Endothelial cell of umbilical vein (primary cell): ENCODE measurements around the gene KAT8. TPM values are rescaled to one million over a fixed set of nuclear protein-coding genes. Genes with fewer than 3 reads are reported as not detected.
A peak's percentile ranks its signal among the peaks of the same experiment; 100 is the strongest.

Experiments
- BruUV-seq: library from RNA; stranded (reverse); fragments of 400-500 nt; replicated peaks from 2 replicates; lab custom pipeline; 2021; lab: Mats Ljungman, UMichigan
- CTCF ChIA-PET: fragments of 300-600, 350-600 bp; sonication (Branson Sonifier 250); formaldehyde crosslinking; loops from one replicate; lab custom pipeline; 2021; ENCODE audit warnings: antibody characterized with exemption, inconsistent platforms; lab: Charles Lee
- POLR2A ChIA-PET: fragments of 300-600, 350-600 bp; sonication (Branson Sonifier 250); formaldehyde crosslinking; loops from one replicate; lab custom pipeline; 2021; ENCODE audit warnings: antibody characterized with exemption, inconsistent platforms; lab: Charles Lee
- DNase-seq: peaks from one replicate; pipeline ENCODE4 v3.0.0-alpha.2; 2011; ENCODE audit warnings: low read depth, low spot score
- FAIRE-seq: peaks from 2 replicates; lab custom pipeline; 2011; peaks lifted over from hg19 to GRCh38; lab: Jason Lieb, UNC
- H2AFZ ChIP-seq: 2 replicates; pipeline ENCODE4 v1.6.0; 2012; ENCODE audit warnings: low read depth, low read length, control low read depth, inconsistent platforms
- H3K27ac ChIP-seq: 2 replicates; pipeline ENCODE4 v1.5.1; 2011; ENCODE audit warnings: low read depth, mild to moderate bottlenecking, control low read depth, low read length, moderate library complexity; ENCODE audit not compliant: insufficient read depth
- H3K27me3 ChIP-seq, 2 experiments: 2 replicates each; pipeline versions ENCODE4 v1.6.0 to v1.6.1; 2011; ENCODE audit warnings: low read length in 2 of 2, mixed read lengths in 1 of 2; ENCODE audit not compliant: control insufficient read depth in 2 of 2, insufficient read depth in 2 of 2
- H3K36me3 ChIP-seq, 2 experiments: 2 replicates in 1 of 2; 3 replicates in 1 of 2; pipeline ENCODE4 v1.5.1; 2011; ENCODE audit warnings: low read length in 2 of 2, mild to moderate bottlenecking in 1 of 2, moderate library complexity in 1 of 2; ENCODE audit not compliant: control insufficient read depth in 2 of 2, insufficient read depth in 2 of 2; ENCODE audit errors: extremely low read depth in 1 of 2
- H3K4me1 ChIP-seq: 3 replicates; pipeline ENCODE4 v1.5.1; 2011; ENCODE audit warnings: mild to moderate bottlenecking, low read length; ENCODE audit not compliant: control insufficient read depth, insufficient read depth; ENCODE audit errors: extremely low read depth
- H3K4me2 ChIP-seq: 2 replicates; pipeline ENCODE4 v1.6.1; 2011; ENCODE audit warnings: low read length, control low read depth, mixed read lengths; ENCODE audit not compliant: insufficient read depth
- H3K4me3 ChIP-seq, 3 experiments: fragments of 200-600 bp in 1 of 3; sonication (generic), shearing (Covaris generic) in 1 of 3; replicated peaks in 1 of 3; 2 replicates each; pipeline ENCODE4 v1.5.1; 2011 to 2016; ENCODE audit warnings: control low read depth in 3 of 3, low read length in 3 of 3, mild to moderate bottlenecking in 2 of 3, inconsistent platforms in 1 of 3, low read depth in 1 of 3, moderate library complexity in 1 of 3; ENCODE audit not compliant: insufficient read depth in 1 of 3
- H3K79me2 ChIP-seq: 2 replicates; pipeline ENCODE4 v1.6.0; 2012; ENCODE audit warnings: low read length, inconsistent platforms; ENCODE audit not compliant: control insufficient read depth, insufficient read depth
- H3K9ac ChIP-seq: replicated peaks from 2 replicates; pipeline ENCODE3; 2011; ENCODE audit warnings: low read length, control low read depth; ENCODE audit not compliant: insufficient read depth; ENCODE audit errors: extremely low read depth
- H3K9me1 ChIP-seq: replicated peaks from 3 replicates; pipeline ENCODE4 v1.6.0; 2011; ENCODE audit warnings: mild to moderate bottlenecking, low read length; ENCODE audit not compliant: control insufficient read depth, insufficient read depth; ENCODE audit errors: extremely low read depth
- H3K9me3 ChIP-seq: replicated peaks from 2 replicates; pipeline ENCODE4 v1.5.1; 2012; ENCODE audit warnings: low read length, inconsistent platforms; ENCODE audit not compliant: control insufficient read depth, insufficient read depth
- H4K20me1 ChIP-seq: replicated peaks from 2 replicates; pipeline ENCODE3; 2011; ENCODE audit warnings: mild to moderate bottlenecking, low read length; ENCODE audit not compliant: control insufficient read depth, insufficient read depth; ENCODE audit errors: extremely low read depth
- EZH2 ChIP-seq: IDR thresholded peaks from 2 replicates; pipeline ENCODE4 v1.6.1; 2012; ENCODE audit warnings: borderline replicate concordance, low read depth, mild to moderate bottlenecking, moderate library complexity, low read length, inconsistent platforms; ENCODE audit not compliant: severe bottlenecking
- FOS ChIP-seq: IDR thresholded peaks from 2 replicates; pipeline ENCODE4 v1.6.1; 2011; ENCODE audit warnings: mild to moderate bottlenecking, low read length, moderate library complexity, borderline replicate concordance; ENCODE audit not compliant: insufficient read depth
- GATA2 ChIP-seq: IDR thresholded peaks from 2 replicates; pipeline ENCODE4 v1.7.0; 2011; ENCODE audit warnings: low read depth, mild to moderate bottlenecking, moderate library complexity, mixed read lengths, low read length; ENCODE audit not compliant: insufficient read length, insufficient read depth
- JUN ChIP-seq: IDR thresholded peaks from 2 replicates; pipeline ENCODE4 v1.6.1; 2011; ENCODE audit warnings: borderline replicate concordance, low read depth; ENCODE audit not compliant: insufficient read length, insufficient read depth
- MYC ChIP-seq: IDR thresholded peaks from one replicate; pipeline ENCODE4 v1.6.1; 2011; ENCODE audit warnings: mild to moderate bottlenecking, low read depth, low read length
- POLR2A ChIP-seq: IDR thresholded peaks from 2 replicates; pipeline ENCODE4 v1.6.1; 2012; ENCODE audit warnings: low read depth, mild to moderate bottlenecking, control low read depth, low read length
- POLR2AphosphoS5 ChIP-seq: IDR thresholded peaks from 2 replicates; pipeline ENCODE4 v1.6.1; 2012; ENCODE audit warnings: low read depth, mild to moderate bottlenecking, control low read depth, low read length, moderate library complexity; ENCODE audit not compliant: insufficient read depth
- dilution Hi-C: fragments of 300-500 bp; cut with MboI; formaldehyde crosslinking; loops from one replicate; pipeline ENCODE4 v1.15.0; 2019; ENCODE audit warnings: low sequenced_read_pairs; ENCODE audit not compliant: extremely low pct_ligation_motif_present
- intact Hi-C: fragments of 100-400 bp; cut with micrococcal nuclease; formaldehyde crosslinking; loops from one replicate; pipeline ENCODE4 v1.10.0; 2022
- polyA plus RNA-seq, 4 experiments: library from polyadenylated mRNA; depleted of rRNA in 3 of 4; stranded (reverse) in 3 of 4; unstranded in 1 of 4; fragments of >200 nt; gene quantifications; 2 replicates each; pipeline versions ENCODE4 v1.2.1 to v1.2.3, GENCODE V29; 2011 to 2012; ENCODE audit warnings: missing spikeins in 1 of 4
- total RNA-seq: library from RNA; stranded (reverse); gene quantifications from 2 replicates; pipeline ENCODE4 v1.2.3, GENCODE V29; 2021
- TF ChIP-seq, protein P1 (sequence below), 2 donors: IDR thresholded peaks; 1 replicate in 1 of 2; 2 replicates in 1 of 2; pipeline ENCODE4 v1.5.1; 2011; ENCODE audit warnings: low read length in 2 of 2, mild to moderate bottlenecking in 2 of 2, moderate library complexity in 2 of 2, control low read depth in 1 of 2, inconsistent platforms in 1 of 2, low read depth in 1 of 2; ENCODE audit not compliant: insufficient read depth in 1 of 2; ENCODE audit errors: extremely low read depth in 1 of 2
- TF ChIP-seq, protein P2 (sequence below): IDR thresholded peaks from 2 replicates; pipeline ENCODE4 v1.6.1; 2011; ENCODE audit not compliant: insufficient read depth, insufficient read length

The KAT8 gene
- total and polyA plus RNA-seq, 2 donors (not counting 3 experiments of a cell fraction or from before 2014, with no cell fraction given), result 30.7 to 42.8 TPM

DNA sequence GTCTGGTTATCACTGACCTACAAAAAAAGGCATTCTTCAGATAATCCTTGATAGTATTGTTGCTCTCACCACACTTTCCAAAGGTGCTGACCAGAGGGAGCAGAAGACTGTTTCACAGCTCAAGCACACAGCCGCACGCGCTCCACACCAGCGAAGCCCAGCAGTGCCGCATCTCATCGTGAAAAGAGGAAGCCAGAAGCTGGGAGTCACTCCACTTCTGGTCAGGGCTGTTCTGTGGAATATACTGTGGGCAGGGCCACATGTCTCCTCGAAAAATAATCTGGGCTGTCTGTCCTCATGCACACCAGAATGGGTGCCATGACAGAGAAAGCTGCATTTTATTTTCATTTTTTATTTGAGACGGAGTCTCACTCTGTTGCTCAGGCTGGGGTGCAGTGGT lies 39.7 kb downstream of the KAT8 start:
- Histone ChIP-seq H3K4me2 (no peak overlapping the region), H3K9me3 (no peaks in the 10 kb centered on the region), H3K4me3 (no peak overlapping the region), H3K9ac (no peak overlapping the region), H2AFZ (no peak overlapping the region), H3K4me1 (no peaks in the 10 kb centered on the region), H3K36me3 (no peaks in the 10 kb centered on the region), H3K27ac (no peak overlapping the region), H3K79me2 (no peaks in the 10 kb centered on the region), H3K9me1 (no peaks in the 10 kb centered on the region), H3K27me3 (no peaks in the 10 kb centered on the region), H4K20me1 (no peaks in the 10 kb centered on the region)
- CTCF ChIA-PET, result interaction anchor here (1.6 to 1.9 kb wide), 2 partner anchors 9 to 15 kb away, joined by 7 to 10 read pairs; no protein-coding TSS in a partner anchor
- BruUV-seq, result no TSS peak
- TF ChIP-seq, protein P1, sequence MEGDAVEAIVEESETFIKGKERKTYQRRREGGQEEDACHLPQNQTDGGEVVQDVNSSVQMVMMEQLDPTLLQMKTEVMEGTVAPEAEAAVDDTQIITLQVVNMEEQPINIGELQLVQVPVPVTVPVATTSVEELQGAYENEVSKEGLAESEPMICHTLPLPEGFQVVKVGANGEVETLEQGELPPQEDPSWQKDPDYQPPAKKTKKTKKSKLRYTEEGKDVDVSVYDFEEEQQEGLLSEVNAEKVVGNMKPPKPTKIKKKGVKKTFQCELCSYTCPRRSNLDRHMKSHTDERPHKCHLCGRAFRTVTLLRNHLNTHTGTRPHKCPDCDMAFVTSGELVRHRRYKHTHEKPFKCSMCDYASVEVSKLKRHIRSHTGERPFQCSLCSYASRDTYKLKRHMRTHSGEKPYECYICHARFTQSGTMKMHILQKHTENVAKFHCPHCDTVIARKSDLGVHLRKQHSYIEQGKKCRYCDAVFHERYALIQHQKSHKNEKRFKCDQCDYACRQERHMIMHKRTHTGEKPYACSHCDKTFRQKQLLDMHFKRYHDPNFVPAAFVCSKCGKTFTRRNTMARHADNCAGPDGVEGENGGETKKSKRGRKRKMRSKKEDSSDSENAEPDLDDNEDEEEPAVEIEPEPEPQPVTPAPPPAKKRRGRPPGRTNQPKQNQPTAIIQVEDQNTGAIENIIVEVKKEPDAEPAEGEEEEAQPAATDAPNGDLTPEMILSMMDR (IDR thresholded peaks at IDR 0.05; ENCODE audit: extremely low read depth in 1 of 2, insufficient read depth in 1 of 2, low read depth in 1 of 2, low read length in 2 of 2), result no peak
- TF ChIP-seq FOS (no peak), POLR2A (no peak), POLR2AphosphoS5 (no peak), MYC (no peak), JUN (no peak), EZH2 (no peak), GATA2 (no peak)
- TF ChIP-seq, protein P2, sequence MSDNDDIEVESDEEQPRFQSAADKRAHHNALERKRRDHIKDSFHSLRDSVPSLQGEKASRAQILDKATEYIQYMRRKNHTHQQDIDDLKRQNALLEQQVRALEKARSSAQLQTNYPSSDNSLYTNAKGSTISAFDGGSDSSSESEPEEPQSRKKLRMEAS, result no peak
- dilution Hi-C loops, result no loop called here
- DNase-seq, result no peak
- intact Hi-C loops, result loop anchor here (5.0 kb wide), 1 partner anchor 130 kb away; no protein-coding TSS in a partner anchor
- peak; percentile 21 for FAIRE-seq
- POLR2A ChIA-PET, result interaction anchor here (0.6 to 0.7 kb wide), 2 partner anchors 160 to 207 kb away, joined by 3 to 4 read pairs; no protein-coding TSS in a partner anchor
